ENCODE measurements around the gene PCOLCE2.
A peak's percentile ranks its signal among the peaks of the same experiment; 100 is the strongest.

Gene PCOLCE2

GRCh38 chr3:142839831-142840230 lies 49.1 kb downstream of the PCOLCE2 start:
- H3F3A ChIP-seq (ENCODE audit: insufficient read depth, low read length): no peaks in the 10 kb centered on the region
- no peak overlapping the region for H3K4me2 ChIP-seq (ENCODE audit: low read length)
- no peak for TF ChIP-seq EZH2 (IDR thresholded peaks at IDR 0.05; ENCODE audit: borderline replicate concordance, low read length)
- TF ChIP-seq CTCF (IDR thresholded peaks at IDR 0.05; ENCODE audit: low read length): no peak
- no peak overlapping the region for H3K27ac ChIP-seq (ENCODE audit: low read depth, low read length, poor library complexity, severe bottlenecking)
- no peaks in the 10 kb centered on the region for H3K9me3 ChIP-seq (ENCODE audit: low read length)
- no peak overlapping the region for H2AFZ ChIP-seq (ENCODE audit: low read length)
- no peaks in the 10 kb centered on the region for H4K20me1 ChIP-seq (ENCODE audit: insufficient read depth, low read length)
- no peak overlapping the region for H3K9ac ChIP-seq (ENCODE audit: low read length)
- H3K4me3 ChIP-seq (ENCODE audit: low read depth, low read length, poor library complexity, severe bottlenecking): no peak overlapping the region
- H3K79me2 ChIP-seq (ENCODE audit: insufficient read depth, low read length): no peaks in the 10 kb centered on the region
- H3K27me3 ChIP-seq (ENCODE audit: insufficient read depth, low read length): no peaks in the 10 kb centered on the region
- no peaks in the 10 kb centered on the region for H3K36me3 ChIP-seq (ENCODE audit: insufficient read depth, low read length)
- no peaks in the 10 kb centered on the region for H3K4me1 ChIP-seq (ENCODE audit: insufficient read depth, low read length, severe bottlenecking)
- no peaks in the 10 kb centered on the region for H3K9me2 ChIP-seq (ENCODE audit: low read depth, low read length)

- Histone ChIP-seq H3K9ac (ENCODE audit: low read length) (no peak overlapping the region), H2AFZ (ENCODE audit: low read length) (no peak overlapping the region), H3K27me3 (ENCODE audit: insufficient read depth, low read length) (no peaks in the 10 kb centered on the region), H3K4me1 (ENCODE audit: insufficient read depth, low read length, severe bottlenecking) (no peaks in the 10 kb centered on the region), H3K4me3 (ENCODE audit: low read depth, low read length, poor library complexity, severe bottlenecking) (no peak overlapping the region), H3K36me3 (ENCODE audit: insufficient read depth, low read length) (no peaks in the 10 kb centered on the region), H3K27ac (ENCODE audit: low read depth, low read length, poor library complexity, severe bottlenecking) (no peak overlapping the region), H3K4me2 (ENCODE audit: low read length) (no peak overlapping the region), H3K9me2 (ENCODE audit: low read depth, low read length) (no peaks in the 10 kb centered on the region), H3K79me2 (ENCODE audit: insufficient read depth, low read length) (no peaks in the 10 kb centered on the region), H4K20me1 (ENCODE audit: insufficient read depth, low read length) (no peaks in the 10 kb centered on the region), H3K9me3 (ENCODE audit: low read length) (no peaks in the 10 kb centered on the region), H3F3A (ENCODE audit: insufficient read depth, low read length) (no peaks in the 10 kb centered on the region)
- TF ChIP-seq EZH2 (IDR thresholded peaks at IDR 0.05; ENCODE audit: borderline replicate concordance, low read length): no peak
- TF ChIP-seq CTCF (IDR thresholded peaks at IDR 0.05; ENCODE audit: low read length): no peak
These were observed 51.4 kb downstream of the PCOLCE2 start for GRCh38 chr3:142837526-142837925.

GRCh38 chr3:142828703-142829305 lies 60.1 kb downstream of the PCOLCE2 start:
- no peak overlapping the region for H3K4me2 ChIP-seq (ENCODE audit: low read length)

More at GRCh38 chr3:142828703-142829305, 60.1 kb downstream of the PCOLCE2 start:
- H3K9me2 ChIP-seq (ENCODE audit: low read depth, low read length): no peaks in the 10 kb centered on the region
- no peak overlapping the region for H2AFZ ChIP-seq (ENCODE audit: low read length)
- TF ChIP-seq EZH2 (IDR thresholded peaks at IDR 0.05; ENCODE audit: borderline replicate concordance, low read length) (no peak), CTCF (IDR thresholded peaks at IDR 0.05; ENCODE audit: low read length) (peak; percentile 97)
- no peak overlapping the region for H3K4me3 ChIP-seq (ENCODE audit: low read depth, low read length, poor library complexity, severe bottlenecking)
- no peaks in the 10 kb centered on the region for H3K9me3 ChIP-seq (ENCODE audit: low read length)
- no peaks in the 10 kb centered on the region for H4K20me1 ChIP-seq (ENCODE audit: insufficient read depth, low read length)
- no peaks in the 10 kb centered on the region for H3K36me3 ChIP-seq (ENCODE audit: insufficient read depth, low read length)
- H3K9ac ChIP-seq (ENCODE audit: low read length): no peak overlapping the region
- H3K27me3 ChIP-seq (ENCODE audit: insufficient read depth, low read length): 0 out of 2 replicates have a peak, but pooled peaks cover 4% of the 10 kb centered on the region
- H3K79me2 ChIP-seq (ENCODE audit: insufficient read depth, low read length): no peaks in the 10 kb centered on the region
- H3K4me1 ChIP-seq (ENCODE audit: insufficient read depth, low read length, severe bottlenecking): no peaks in the 10 kb centered on the region
- no peak overlapping the region for H3K27ac ChIP-seq (ENCODE audit: low read depth, low read length, poor library complexity, severe bottlenecking)
- no peaks in the 10 kb centered on the region for H3F3A ChIP-seq (ENCODE audit: insufficient read depth, low read length)
